Measurements from ENCODE around the gene FUZ. TPM values are rescaled to one million over a fixed set of nuclear protein-coding genes. Genes with fewer than 3 reads are reported as not detected.

The FUZ gene
- total and polyA plus RNA-seq, 9 donors, result 13.4 to 48.6 (median 27.5) TPM

DNA sequence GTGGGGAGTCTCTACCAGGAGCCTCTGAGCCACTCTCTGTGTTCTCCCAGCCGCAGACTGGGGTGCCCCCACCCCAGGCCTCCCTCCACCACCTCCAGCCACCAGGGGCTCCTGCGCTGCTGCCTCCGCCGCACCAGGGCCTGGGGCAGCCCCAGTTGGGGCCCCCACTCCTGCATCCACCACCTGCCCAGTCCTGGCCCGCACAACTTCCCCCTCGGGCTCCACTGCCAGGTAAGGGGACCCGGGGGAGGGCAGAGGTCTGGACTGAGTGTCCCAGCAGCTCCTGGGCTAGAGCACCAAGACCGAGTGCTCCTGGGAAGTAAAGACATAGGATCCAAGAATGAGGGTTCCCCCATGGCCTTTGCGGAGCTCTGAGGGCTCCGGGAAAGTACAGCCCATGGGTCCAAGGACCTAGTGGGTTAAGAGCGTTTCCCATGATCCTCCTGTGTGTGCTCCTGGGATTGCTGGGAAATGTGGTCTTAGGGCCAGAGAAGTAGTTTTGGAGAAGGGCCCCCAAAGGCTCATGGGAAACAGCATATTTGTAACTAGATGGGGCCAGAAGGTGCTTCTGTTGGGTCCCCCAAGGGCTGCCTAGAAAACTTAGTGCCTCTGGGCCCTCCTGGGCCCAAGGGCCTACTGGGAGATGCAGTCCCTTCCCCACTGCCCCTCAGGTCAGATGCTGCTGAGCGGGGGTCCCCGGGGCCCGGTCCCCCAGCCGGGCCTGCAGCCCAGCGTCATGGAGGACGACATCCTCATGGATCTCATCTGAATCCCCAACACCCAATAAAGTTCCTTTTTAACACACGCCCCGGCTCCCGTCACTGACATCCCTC lies 23.3 kb upstream of the FUZ start:
- TF ChIP-seq EP300 (IDR thresholded peaks at IDR 0.05) (no peak), POLR2A (IDR thresholded peaks at IDR 0.05) (no peak)
- TF ChIP-seq, protein P1, sequence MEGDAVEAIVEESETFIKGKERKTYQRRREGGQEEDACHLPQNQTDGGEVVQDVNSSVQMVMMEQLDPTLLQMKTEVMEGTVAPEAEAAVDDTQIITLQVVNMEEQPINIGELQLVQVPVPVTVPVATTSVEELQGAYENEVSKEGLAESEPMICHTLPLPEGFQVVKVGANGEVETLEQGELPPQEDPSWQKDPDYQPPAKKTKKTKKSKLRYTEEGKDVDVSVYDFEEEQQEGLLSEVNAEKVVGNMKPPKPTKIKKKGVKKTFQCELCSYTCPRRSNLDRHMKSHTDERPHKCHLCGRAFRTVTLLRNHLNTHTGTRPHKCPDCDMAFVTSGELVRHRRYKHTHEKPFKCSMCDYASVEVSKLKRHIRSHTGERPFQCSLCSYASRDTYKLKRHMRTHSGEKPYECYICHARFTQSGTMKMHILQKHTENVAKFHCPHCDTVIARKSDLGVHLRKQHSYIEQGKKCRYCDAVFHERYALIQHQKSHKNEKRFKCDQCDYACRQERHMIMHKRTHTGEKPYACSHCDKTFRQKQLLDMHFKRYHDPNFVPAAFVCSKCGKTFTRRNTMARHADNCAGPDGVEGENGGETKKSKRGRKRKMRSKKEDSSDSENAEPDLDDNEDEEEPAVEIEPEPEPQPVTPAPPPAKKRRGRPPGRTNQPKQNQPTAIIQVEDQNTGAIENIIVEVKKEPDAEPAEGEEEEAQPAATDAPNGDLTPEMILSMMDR (IDR thresholded peaks at IDR 0.05), result no peak
- Histone ChIP-seq H3K27me3 (no peaks in the 10 kb centered on the region), H3K36me3 (no peaks in the 10 kb centered on the region), H3K9me3 (no peaks in the 10 kb centered on the region), H3K4me1 (ENCODE audit: insufficient read depth) (no peaks in the 10 kb centered on the region), H3K4me3 (no peak overlapping the region), H3K27ac (no peak overlapping the region)
- DNase-seq, result no peak
- intact Hi-C loops (cut with DNase I), result no loop called here
- WGBS, 3 donors, result 89 to 93% (median 92%) methylated on average over 20 of the region's 20 CpGs

DNA sequence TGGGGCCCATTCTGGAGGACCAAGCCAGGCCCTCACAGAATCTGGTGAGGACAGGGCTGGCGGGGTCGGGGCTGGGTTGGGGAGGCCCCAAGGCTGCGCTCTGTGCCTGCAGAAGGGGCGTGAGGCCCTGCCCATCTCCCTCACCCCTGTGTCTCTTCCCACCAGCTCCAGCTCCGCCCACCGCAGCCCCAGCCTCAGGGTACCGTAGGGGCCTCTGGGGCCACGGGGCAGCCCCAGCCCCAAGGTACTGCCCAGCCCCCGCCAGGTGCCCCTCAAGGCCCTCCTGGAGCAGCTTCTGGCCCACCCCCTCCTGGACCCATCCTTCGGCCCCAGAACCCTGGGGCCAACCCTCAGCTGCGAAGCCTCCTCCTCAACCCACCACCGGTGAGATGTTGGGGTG lies 22.5 kb upstream of the FUZ start:
- Histone ChIP-seq H3K36me3 (no peaks in the 10 kb centered on the region), H3K4me3 (no peak overlapping the region), H3K9me3 (no peaks in the 10 kb centered on the region), H3K27me3 (no peaks in the 10 kb centered on the region), H3K27ac (no peak overlapping the region), H3K4me1 (ENCODE audit: insufficient read depth) (no peaks in the 10 kb centered on the region)
- no peak for TF ChIP-seq EP300 (IDR thresholded peaks at IDR 0.05)
- intact Hi-C loops (cut with DNase I), result no loop called here
- DNase-seq, result peak in 1 of 5 donors; percentile 36
- WGBS, 3 donors, result 90 to 94% (median 91%) methylated on average over 11 to 12 of the region's 12 CpGs

DNA sequence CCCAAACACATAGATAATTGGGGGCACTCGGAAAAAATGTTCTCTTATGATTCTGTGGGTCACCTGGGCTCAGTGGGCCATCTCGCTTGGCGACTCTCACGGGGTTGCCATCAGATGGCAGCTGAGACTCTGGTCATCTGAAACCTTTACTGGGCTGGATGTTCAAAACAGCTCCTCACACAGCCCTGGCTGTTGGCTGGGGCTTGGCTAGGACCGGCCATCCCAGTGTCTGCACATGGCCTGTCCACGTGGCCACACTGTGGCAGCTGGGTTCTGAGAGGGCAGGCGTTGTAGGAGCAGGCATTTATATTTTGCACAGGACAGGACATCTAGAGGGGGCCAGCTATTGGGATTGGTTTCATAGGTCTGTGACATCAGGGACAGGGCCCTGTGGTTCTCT lies 20.5 kb upstream of the FUZ start:
- Histone ChIP-seq H3K4me1 (ENCODE audit: insufficient read depth) (no peaks in the 10 kb centered on the region), H3K27ac (no peak overlapping the region), H3K9me3 (no peaks in the 10 kb centered on the region), H3K36me3 (no peaks in the 10 kb centered on the region), H3K4me3 (no peak overlapping the region), H3K27me3 (no peaks in the 10 kb centered on the region)
- TF ChIP-seq, protein P1 (IDR thresholded peaks at IDR 0.05), result no peak
- TF ChIP-seq EP300 (IDR thresholded peaks at IDR 0.05), result no peak
- no peak for TF ChIP-seq POLR2A (IDR thresholded peaks at IDR 0.05)
- no peak for DNase-seq
- 84 to 91% (median 86%) methylated on average over 7 of the region's 7 CpGs for WGBS, 3 donors
- intact Hi-C loops (cut with DNase I), result no loop called here

DNA sequence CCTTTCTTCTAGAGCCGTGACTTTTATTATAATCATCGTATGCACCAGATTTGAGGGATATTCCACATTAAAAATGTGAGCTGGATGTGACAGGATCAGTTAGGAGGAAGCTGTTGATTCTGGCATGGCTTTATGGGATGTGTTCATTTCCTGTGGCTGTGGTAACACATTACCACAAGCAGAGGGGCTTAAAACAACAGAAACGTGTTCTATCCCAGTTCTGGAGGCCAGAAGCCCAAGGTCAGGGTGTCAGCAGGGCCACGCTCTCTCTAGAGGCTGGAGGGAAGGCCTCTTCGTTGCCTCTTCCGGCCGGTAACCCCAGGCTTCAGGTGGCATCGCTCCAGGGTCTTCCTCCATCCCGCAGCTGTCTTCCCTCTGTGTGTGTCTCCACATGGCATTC lies 19.5 kb upstream of the FUZ start:
- TF ChIP-seq, protein P1 (IDR thresholded peaks at IDR 0.05), result no peak
- TF ChIP-seq POLR2A (IDR thresholded peaks at IDR 0.05), result no peak
- TF ChIP-seq EP300 (IDR thresholded peaks at IDR 0.05), result no peak
- H3K4me1 ChIP-seq (ENCODE audit: insufficient read depth), result no peaks in the 10 kb centered on the region
- H3K27ac ChIP-seq, result no peak overlapping the region
- intact Hi-C loops (cut with DNase I), result no loop called here
- H3K9me3 ChIP-seq, result no peaks in the 10 kb centered on the region
- 48 to 59% (median 58%) methylated on average over 9 of the region's 9 CpGs for WGBS, 3 donors
- no peaks in the 10 kb centered on the region for H3K27me3 ChIP-seq
- no peak for DNase-seq
- no peak overlapping the region for H3K4me3 ChIP-seq
- no peaks in the 10 kb centered on the region for H3K36me3 ChIP-seq

DNA sequence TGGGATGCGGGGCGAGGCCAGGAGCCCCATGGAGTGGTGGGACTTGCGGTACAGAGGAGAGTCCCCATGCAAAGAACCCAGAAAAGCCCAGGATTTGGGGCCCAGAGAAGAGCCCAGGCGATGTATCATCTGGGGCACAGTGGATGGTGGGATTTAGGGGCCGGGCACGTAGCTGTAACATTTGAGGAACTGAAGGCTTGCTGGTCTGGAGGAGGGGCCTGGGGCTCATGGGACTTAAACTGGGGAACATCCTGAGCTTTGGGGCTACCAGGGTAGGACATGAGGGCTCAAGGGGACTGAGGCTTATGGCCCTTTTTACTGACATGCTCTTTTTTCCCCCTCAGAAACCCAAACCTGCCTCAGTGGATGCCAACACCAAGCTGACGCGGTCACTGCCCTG lies 18.5 kb upstream of the FUZ start:
- WGBS, 3 donors, result 93 to 97% (median 97%) methylated on average over 8 of the region's 8 CpGs
- no peak for DNase-seq
- H3K4me3 ChIP-seq, result no peak overlapping the region
- no peak overlapping the region for H3K27ac ChIP-seq
- H3K36me3 ChIP-seq, result no peaks in the 10 kb centered on the region
- no peaks in the 10 kb centered on the region for H3K27me3 ChIP-seq
- H3K4me1 ChIP-seq (ENCODE audit: insufficient read depth), result no peaks in the 10 kb centered on the region
- no peaks in the 10 kb centered on the region for H3K9me3 ChIP-seq
- intact Hi-C loops (cut with DNase I), result no loop called here
- TF ChIP-seq, protein P1 (IDR thresholded peaks at IDR 0.05), result no peak
- no peak for TF ChIP-seq EP300 (IDR thresholded peaks at IDR 0.05)
- TF ChIP-seq POLR2A (IDR thresholded peaks at IDR 0.05), result no peak

Data from ovary (tissue), 9 donors.